ENCODE results near the gene ATP6AP2.
A peak's percentile ranks its signal among the peaks of the same experiment; 100 is the strongest.
"Not testable (repeated sequence)": the region's sequence is repeated elsewhere in the genome, so short reads cannot be mapped to it uniquely, and the experiment has no call there.

Gene ATP6AP2

DNA sequence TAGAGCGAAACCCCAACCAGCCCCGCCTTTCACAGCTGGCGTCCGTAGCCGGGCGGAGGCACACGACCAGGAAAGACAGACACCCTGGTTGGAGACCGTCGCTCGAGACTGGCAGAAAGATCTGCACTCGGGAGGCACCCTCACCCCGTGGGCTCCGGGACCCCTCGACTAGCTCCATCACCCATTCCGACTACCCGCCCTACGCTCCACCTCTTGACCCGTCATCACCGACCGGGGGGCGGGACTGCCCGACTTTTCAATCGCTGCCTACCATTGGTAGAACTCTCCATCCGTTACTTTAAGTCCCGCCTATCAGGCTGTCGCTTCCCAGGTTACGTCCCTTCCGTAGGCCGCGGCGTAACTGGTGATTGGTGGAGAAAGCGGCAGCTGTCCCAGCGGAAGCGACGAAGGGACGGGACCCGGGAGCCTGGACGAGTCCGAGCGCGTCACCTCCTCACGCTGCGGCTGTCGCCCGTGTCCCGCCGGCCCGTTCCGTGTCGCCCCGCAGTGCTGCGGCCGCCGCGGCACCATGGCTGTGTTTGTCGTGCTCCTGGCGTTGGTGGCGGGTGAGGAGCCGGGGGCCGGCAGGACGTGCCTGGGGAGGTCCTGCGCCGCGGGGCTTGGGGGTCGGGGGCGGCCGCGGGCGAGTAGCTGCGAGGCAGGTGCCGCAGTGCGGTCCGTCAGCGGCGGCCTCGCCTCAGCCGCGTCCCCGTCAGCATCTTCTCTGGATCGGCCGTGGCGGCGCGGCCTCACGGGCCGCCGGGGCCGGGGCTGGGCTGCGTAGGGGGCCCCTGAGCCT is at the start of gene ATP6AP2:
Gene ATP6AP2 (plus strand): TSS at position 434 of the 799 bp plus-strand sequence. CDS start 96 bp downstream, at position 530.
- peak; percentile 92 for DNase-seq (ENCODE audit: low spot score)

- no peak for DNase-seq (ENCODE audit: low spot score)
These were observed 49.5 kb upstream of the ATP6AP2 start for GRCh38 chrX:40531056-40531826.

DNA sequence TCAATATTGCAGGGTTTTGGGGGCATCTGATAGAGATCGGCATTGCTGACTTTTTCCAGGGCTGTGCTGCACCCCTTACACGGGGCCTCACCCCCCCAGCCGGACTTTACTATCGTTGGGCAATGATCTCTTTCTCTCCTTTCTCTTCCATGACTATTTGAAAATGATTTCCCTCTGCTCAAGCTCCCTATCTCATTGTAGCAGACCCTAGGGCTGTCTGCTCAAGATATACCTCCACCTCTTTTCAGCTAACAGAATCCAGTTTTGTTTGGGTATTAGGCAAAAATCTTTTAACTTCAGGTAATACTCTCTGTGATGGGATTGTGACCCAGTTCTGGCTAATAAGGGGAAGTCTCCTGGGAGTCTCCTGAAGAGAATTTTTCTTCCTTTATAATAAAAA is 43.5 kb upstream of the ATP6AP2 start:
- DNase-seq (ENCODE audit: low spot score), result no peak

- DNase-seq (ENCODE audit: low spot score), result no peak
These were observed 42.4 kb upstream of the ATP6AP2 start for GRCh38 chrX:40538406-40538805.

- DNase-seq (ENCODE audit: low spot score), result no peak
These were observed 41.3 kb upstream of the ATP6AP2 start for GRCh38 chrX:40539214-40540142.

DNA sequence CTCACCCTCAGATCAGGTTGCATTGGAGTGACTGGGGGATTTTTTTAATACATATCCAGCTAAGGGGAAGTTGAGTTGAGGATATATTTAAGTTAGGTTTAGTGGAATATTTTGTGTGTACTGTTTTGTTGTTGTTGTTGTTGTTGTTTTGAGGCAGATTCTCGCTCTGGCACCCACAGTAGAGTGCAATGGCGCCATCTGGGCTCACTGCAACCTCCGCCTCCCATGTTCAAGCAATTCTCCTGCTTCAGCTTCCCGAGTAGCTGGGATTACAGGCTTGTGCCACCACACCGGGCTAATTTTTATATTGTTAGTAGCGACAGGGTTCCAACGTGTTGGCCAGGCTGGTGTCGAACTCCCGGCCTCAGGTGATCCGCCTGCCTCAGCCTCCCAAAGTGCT is 38.6 kb upstream of the ATP6AP2 start:
- DNase-seq (ENCODE audit: low spot score), result no peak

DNA sequence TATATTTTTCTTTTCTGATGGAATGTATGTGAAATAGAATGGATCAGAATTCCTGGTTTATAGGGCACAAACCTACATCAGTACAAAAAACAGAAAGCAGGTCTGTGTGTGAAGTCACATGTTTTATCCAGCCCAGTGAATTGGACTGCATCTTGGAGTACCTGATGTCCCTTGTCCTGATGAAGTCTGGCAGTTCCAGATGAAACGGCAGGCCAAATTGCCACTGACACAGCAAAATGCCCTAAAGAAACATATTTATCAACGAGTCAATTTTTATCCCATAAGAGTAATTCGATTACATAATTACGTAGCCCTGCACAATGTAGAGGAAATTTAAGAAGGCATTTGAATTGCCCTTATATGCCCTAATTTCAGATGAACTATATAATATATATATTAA is 37.8 kb upstream of the ATP6AP2 start:
- no peak for DNase-seq (ENCODE audit: low spot score)

DNA sequence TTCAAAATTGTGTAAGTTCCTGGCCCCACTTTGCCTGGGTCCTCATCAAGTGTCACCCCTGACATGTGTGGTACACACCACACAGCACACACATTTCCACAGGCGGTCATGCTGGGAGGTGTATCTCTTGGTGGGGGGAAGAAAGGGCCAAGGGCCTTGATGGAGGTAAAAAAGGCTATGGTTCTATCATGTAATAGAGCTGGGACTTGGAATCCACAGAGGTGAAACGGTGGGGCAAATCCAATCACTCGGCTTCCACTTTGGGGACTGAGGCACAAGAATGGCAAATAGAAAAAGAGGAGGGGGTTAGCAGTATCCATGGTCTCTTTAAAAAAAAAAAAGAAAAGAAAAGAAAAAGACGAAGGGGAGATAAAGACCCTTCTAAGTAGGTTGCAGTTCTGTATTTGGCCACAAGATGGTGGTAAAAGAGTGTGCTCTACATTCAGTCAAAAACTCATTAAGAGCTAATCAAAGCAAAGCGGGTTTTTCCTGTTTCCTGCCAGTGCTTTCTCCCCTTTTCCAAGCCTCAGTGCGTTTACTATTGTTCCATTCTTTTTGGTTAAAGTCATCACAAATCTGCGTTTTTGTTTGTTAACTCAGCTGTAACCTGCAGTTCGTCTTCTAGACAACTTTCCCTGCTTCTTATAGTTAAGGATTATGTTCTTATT is 37.0 kb upstream of the ATP6AP2 start:
- DNase-seq (ENCODE audit: low spot score), result peak; percentile 59

DNA sequence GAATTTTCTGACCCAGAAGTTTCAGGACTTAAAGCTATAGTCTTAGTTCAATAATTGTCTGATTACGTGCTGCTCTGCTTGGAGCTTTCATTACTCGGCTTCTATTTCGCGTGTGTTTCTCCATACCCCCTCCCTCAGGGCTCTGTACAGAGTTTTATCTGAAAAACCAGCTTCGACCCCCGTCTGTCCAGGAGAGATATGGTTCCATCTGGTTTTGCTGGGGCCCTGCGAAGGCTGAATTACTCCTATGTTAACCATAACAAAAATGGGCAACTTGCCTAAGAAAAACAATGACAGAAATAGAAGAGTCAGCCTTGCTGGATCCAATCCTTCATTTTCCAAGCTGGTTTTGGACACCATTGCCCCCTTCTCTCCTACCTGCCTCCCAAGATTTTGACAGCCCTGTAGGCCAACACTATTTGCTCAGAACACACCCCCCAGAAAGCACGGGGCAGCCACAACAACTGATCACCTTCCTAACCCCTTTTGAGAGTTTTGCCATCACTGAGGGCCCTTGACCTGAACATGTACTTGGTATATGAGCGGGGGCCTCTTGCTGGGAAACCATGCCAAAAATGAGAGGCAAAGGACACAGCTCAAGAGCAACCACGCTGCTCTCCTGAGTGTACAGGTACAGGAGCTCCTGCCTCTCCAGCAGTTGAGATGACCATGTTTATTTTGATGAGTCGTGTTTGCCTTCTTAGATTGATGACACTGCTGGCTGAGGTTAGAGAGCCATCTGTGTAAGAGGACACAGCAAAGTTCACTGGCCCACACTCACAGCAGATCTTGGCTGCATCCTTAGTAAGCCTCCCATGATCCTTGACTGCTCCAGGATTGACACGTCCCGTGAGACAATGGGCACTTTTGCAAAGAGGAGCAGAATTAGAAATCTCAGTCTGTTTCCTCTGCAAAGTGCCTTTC is 36.2 kb upstream of the ATP6AP2 start:
- DNase-seq (ENCODE audit: low spot score), result peak; percentile 13

DNA sequence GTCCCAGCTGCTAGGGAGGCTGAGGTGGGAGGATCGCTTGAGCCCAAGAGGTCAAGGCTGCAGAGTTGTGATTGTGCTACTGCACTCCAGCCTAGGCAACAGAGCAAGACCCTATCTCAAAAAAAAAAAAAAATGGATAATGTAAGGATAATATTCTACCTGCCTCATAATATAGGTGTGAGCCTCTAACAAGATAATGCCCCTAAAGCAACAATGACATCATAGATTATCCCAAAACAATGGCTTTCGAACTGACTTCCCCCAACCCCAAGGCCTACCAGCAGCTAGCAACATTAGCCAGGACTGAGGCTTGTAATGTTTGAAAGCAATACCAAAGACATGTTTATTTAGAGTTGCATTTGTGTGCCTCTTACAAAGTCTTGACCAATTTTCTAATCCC is 33.9 kb upstream of the ATP6AP2 start:
- no peak for DNase-seq (ENCODE audit: low spot score)

DNA sequence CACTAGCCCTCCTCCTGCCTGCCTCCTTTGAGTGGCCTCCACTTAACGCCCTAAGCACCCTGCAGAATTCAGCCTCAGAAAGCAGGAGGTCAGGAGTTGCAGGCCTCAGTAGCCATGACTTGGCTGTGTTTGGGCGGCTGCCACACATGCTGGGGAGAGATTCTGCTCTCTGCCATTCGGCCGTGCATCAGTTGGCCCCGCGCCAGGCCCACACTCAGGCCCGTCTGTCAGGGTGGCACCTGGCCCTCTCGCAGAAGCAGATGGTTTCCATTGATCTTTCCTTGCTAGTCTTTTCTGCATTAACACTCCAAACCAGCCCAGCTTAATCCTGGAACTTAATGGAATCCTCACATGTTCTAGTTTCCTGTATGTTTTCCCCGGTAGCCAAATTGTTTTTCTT is 30.7 kb upstream of the ATP6AP2 start:
- DNase-seq (ENCODE audit: low spot score), result no peak

DNA sequence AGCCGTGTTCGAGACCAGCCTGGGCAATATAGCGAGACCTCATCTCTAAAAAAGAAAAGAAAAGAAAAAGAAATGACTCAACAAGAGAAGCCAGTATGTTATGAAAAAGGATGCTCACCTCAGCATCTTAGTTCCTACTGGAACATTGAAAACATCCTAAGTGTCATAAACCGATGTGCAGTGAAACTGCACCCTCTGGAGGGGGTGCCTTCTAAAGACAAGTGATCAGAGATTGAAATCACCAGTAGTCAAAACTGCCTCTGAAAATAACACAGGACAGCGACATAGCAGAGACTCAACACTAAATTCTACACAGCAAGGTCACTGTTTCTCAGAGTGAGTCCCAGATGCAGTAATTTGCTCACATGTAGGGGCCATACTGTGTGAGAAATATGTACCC is 28.0 kb upstream of the ATP6AP2 start:
- peak; percentile 38 for DNase-seq (ENCODE audit: low spot score)

DNA sequence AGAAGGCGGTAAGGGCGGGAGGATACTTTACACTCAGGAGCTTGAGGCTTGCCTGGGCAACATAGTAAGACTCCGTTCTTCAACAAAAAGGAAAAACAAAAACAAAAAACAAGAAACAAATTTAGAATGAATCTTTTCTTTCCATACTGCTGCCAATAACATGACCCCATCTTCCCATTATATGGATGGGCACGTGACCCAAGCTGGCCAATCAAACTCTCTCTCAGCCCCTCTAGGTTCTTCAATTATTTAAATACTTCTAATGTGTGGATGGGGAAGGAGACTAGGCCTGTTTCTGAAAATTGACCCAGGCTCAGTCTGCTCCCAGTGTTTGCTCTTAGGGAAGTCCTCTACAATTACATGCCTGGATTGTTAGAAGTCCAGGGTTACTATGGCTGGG is 22.2 kb upstream of the ATP6AP2 start:
- DNase-seq (ENCODE audit: low spot score), result no peak

- no peak for DNase-seq (ENCODE audit: low spot score)
These were observed 17.0 kb upstream of the ATP6AP2 start for GRCh38 chrX:40563784-40564183.

GRCh38 chrX:40564447-40564846 is 16.3 kb upstream of the ATP6AP2 start:
- no peak for DNase-seq (ENCODE audit: low spot score)

DNA sequence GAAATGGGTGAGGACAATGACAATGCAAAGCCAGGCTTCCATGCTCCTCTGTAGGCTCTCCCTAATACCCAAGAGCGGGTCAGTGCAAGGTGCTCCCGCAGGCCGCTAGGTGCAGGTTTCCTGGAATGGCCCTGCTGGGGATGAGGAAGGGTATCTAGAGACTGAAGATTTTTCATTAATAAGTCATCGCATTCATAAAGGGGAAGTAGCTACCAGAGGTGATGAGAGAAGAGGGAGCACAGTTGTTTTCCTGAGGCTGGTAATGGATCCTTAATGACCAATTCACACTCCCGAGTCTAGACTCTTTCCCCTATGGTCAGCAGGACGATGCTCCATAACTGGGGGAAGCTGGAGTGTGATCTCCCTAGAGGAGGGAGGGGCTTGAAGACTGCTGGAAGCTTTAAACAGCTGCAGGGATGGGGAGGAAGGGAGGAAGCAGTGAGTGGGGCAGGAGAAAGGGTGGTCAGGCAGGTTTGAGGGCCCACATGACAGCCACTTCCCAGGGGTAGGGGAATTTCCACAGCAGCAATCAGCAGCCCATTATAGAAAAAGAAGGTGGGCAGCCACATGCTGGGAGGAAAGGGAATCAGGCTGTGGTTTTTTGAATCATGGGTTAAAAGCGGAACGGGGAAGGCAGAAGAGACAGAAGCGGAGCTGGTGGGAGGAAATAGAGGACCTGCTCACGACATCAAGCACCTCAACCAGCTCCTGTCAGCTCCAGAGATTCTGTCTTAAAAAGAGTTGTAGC is 10.2 kb upstream of the ATP6AP2 start:
- no peak for DNase-seq (ENCODE audit: low spot score)

DNA sequence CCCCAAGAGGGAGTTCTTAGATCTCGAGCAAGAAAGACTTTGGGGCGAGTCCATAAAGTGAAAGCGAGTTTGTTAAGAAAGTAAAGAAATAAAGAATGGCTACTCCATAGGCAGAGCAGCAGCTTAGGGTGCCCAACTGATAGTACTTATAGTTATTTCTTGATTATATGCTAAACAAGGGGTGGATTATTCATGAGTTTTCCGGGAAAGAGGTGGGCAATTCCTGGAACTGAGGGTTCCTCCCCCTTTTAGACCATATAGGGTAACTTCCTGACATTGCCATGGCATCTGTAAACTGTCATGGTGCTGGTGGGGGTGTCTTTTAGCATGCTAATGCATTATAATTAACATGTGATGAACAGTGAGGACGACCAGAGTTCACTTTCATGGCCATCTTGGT is 9.6 kb upstream of the ATP6AP2 start:
- DNase-seq (ENCODE audit: low spot score), result not testable (repeated sequence)

DNA sequence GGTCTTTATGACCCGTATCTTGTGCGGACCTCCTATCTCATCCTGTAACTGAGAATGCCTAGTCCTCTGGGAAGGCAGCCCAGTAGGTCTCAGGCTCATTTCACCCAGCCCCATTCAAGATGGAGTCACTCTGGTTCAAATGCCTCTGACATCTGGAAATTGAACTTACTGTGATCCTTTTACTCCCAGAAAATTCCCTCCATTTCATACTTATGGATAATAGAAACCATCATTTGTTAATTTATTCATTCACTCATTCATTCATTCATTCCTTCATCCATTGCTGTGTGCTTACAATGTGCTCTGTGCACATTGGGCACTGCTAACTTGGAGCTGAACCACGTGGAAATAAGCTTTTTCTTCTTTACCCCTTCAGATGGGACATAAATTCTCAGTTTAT is 9.2 kb upstream of the ATP6AP2 start:
- no peak for DNase-seq (ENCODE audit: low spot score)

DNA sequence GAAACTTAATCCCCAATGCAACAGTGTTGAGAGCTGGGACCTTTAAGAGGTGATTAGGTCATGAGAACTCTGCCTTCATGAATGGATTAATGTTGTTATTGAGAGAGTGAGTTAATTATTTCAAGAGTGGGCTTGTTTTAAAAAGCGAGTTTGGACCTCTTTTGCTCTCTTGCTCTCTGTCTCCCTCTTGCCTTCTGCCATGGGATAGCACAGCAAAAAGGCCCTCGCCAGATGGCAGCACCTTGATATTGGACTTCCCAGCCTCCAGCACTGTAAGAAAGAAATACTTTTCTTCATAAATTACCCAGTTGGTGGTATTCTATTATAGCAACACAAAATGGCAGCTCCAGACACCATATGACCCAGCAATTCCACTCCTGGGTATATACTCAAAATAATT is 7.0 kb upstream of the ATP6AP2 start:
- DNase-seq (ENCODE audit: low spot score), result peak; percentile 61

- DNase-seq (ENCODE audit: low spot score), result peak; percentile 22
These were observed 5.4 kb upstream of the ATP6AP2 start for GRCh38 chrX:40575411-40575810.
